GM18499 (cell line): ENCODE data around the gene KRTAP5-9.
"Not testable (repeated sequence)": the region's sequence is repeated elsewhere in the genome, so short reads cannot be mapped to it uniquely, and the experiment has no call there.

ENCODE experiments used
- ATAC-seq: cut with Tn5 transposase; IDR thresholded peaks from one replicate; pipeline ENCODE4 v1.9.1; 2021; ENCODE audit warnings: moderate number of reproducible peaks; ENCODE audit not compliant: insufficient read depth, unreplicated experiment

The KRTAP5-9 gene

DNA sequence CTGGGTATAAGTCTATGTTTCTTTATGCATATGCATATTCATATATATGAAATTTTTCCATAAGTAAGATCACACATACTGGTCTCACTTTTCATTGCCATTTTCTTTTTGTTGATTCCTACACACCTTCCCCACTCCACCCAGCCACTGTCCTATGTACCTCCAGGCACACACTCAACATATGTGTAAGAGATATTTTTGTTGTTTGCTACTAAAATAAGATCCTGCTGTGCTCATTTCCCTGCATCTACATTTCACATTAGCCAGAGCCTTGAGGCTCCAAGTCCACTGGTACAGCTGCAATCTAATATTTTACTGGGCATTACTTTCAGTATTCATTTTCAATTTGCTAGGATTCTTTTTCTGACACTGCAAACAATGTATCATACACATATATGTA is 9.0 kb downstream of the KRTAP5-9 start:
- no peak for ATAC-seq

DNA sequence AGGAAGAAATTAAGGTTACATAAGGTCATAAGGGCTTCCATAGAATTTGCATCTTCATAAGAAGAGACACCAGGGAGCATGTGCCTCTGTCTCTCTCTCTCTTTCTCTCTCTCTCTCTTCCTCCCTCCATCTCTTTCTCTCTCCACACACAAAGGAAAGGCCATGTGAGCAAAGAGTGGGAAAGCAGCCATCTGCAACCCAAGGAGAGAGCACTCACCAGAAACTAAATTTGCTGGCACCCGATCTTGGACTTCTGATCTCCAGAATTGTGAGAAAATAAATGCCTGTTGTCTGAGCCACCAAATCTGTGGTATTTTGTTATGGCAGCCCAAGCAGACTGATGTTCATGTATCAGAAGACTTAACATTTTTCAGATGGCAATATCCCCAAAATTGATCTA is 10.8 kb downstream of the KRTAP5-9 start:
- no peak for ATAC-seq

DNA sequence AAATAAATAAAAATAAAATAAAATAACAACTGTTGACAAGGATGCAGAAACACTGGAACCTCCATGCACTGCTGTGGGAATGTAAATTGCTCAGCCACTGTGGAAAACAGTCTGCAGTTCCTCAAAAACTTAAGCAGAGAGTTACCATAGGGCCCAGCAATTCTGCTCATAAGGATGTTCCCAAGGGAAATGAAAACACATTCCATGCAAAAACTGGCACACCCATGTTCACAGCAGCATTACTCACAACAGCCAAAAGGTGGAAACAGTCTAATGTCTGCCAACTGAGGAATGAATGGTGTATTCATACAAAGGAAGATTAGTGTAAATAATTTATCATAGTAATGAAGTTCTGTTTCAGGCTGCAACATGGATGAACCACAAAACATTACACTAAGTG is 13.9 kb downstream of the KRTAP5-9 start:
- ATAC-seq, result no peak

DNA sequence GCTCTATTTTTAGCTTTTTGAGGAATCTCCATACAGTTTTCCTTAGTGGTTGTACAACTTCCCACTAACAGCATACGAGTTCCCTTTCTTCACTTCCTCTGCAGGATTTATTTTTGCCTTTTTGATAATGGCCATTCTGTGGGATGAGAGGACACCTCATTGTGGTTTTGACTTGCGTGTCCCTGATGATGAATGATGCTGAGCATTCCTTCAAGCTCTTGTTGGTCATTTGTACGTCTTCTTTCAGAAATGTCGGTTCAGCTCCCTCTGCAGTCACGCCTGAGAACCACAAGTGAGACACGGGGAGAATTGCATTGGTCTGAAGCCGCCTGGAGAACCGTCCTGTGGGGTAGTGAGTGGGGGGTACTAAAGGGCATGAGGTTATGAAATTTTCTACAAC is 15.2 kb downstream of the KRTAP5-9 start:
- no peak for ATAC-seq

DNA sequence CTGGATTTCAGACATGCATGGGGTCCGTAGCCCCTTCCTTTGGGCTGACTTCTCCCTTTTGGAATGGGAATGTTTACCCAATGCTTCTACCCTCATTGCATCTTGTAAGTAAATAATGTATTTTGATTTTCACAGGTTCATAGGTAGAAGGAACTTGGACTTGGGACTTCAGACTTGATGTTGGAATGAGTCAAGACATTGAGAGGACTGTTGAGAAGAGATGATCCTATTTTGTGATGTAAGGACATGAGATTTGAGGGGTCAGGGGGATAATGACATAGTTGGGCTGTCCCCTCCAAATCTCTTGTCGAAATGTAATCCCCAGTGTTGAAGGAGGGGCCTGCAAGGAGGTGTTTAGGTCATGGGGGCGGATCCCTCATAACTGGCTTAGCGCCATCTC is 16.2 kb downstream of the KRTAP5-9 start:
- ATAC-seq, result no peak

DNA sequence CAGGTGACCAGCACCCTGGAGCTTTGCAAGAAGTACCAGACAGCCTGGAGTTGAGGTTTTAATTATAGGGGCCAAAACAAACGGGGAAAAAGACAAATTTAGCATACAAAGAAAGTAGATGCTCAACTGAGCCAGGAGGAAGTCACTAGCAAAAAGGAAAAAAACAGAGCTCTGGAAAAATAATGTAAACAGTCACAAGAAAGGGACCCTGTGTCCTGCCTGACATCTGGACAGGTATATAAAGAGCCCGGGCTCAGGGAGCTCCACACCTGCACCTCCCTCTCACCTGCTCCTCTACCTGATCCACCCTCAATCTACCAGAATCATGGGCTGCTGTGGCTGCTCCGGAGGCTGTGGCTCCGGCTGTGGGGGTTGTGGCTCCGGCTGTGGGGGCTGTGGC is 17.0 kb downstream of the KRTAP5-9 start, which contains the start of gene KRTAP5-10:
KRTAP5-10 (plus strand) TSS at position 301 of the 400 bp plus-strand sequence; CDS start at position 326, 25 bp downstream.
- ATAC-seq, result no peak

DNA sequence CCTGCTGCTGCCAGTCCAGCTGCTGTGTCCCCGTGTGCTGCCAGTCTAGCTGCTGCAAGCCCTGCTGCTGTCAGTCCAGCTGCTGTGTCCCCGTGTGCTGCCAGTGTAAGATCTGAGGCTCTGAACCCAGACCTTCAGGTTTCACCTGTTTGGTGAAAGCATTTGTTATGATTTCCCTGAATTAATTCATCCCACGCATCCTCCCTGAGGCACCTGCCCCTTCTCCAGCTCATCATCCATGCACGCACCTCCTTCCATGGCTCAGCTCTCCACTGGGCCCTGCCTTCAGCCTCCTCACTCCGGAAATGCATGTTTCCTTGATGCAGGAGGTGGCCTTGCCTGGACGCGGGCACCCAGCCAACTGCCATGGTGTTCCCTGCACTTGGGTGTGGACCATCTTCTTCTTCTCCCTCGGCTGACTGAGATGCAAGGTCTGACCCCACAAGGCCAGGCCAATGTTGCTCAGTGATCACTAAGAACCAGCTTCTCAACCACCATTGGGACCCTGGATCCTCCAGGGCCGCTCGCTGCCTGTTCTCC is 17.9 kb downstream of the KRTAP5-9 start:
- ATAC-seq, result no peak

DNA sequence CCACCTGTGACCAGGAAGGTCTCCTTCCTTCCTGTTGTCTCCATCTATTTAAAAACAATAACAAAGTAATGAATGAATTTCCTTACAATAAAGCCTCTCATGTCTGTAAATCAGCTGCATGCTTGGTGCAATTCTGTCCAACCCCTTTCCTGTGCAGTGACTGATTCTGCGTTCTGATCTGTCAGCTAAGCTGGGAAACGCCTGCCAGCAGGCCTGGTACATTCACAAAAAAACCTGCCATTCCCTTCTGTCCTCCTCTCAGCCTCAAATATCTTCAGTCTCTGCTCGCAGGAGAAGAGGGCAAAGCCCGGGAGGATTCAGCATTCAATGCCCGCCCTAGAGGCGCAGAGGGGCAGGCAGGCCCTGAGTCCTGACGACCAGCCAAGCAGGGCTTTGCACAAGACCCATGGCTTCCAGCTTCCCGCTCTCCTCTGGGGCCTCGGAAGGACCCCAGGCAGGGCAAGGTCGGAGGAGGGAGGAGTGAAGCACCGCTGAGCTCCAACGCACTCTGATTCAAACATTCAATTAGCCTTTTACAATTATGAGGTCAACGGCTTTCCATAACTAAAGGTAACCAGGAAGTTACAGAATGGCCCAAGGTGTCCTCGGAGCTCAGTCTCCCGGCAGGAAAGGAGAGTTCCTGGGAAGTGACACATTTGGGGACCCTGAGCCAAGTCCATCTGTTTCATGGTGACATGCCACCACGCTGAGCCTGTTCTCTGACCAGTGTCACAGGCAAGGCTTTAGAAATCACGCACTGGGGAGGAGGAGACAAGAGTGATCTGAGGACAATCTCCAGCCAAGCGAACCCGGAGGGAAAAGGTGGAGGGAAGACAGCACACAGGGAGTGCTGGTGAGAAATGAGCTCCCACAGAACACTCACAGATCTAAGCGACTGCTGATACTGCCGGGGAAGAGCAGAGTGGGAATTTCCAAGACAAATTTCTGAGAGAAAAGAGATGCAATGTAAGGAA is 18.7 kb downstream of the KRTAP5-9 start:
- not testable (repeated sequence) for ATAC-seq

DNA sequence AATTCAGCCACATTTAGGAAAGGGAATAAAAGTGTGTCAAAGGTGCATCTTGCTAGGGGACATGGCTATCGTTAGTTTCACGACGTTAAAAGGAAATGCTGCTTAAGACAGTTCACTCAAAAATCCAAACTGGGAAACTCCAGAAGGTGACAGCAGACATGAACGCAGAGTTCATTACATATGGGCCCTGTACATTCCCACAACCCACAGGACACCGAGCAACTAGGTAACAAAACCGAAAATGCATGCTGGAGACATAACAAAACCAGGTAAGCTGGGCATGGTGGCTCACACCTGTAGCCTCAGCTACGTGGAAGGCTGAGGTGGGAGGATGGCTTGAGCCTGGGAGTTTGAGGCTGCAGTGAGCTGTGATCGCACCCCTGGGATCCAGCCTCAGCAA is 19.4 kb downstream of the KRTAP5-9 start:
- not testable (repeated sequence) for ATAC-seq

DNA sequence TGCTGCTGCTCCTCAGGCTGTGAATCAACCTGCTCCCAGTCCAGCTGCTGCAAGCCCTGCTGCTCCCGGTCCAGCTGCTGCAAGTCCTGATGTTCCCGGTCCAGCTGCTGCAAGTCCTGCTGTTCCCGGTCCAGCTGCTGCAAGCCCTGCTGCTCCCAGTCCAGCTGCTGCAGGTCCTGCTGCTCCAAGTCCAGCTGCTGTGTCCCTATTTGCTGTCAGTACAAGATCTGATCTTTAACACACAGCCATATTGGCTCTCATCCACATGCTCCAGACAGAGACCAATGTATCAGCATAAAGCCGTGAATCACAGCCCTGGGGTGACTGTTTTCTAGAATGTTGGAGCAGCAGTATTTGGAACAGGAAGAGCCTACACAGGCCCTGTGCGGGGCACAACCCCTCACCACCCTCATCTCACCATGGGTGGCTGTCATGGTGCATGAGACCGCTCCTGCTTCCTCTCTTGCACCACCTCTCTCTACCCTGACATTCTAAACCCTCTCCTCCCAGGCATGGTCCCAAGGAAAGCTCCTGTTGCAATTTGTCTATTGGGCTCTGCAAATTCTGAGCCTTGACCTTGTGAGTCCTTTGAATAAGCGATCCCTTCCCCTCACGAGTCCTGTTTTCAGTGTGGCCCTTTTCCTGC is 20.6 kb downstream of the KRTAP5-9 start:
- no peak for ATAC-seq

DNA sequence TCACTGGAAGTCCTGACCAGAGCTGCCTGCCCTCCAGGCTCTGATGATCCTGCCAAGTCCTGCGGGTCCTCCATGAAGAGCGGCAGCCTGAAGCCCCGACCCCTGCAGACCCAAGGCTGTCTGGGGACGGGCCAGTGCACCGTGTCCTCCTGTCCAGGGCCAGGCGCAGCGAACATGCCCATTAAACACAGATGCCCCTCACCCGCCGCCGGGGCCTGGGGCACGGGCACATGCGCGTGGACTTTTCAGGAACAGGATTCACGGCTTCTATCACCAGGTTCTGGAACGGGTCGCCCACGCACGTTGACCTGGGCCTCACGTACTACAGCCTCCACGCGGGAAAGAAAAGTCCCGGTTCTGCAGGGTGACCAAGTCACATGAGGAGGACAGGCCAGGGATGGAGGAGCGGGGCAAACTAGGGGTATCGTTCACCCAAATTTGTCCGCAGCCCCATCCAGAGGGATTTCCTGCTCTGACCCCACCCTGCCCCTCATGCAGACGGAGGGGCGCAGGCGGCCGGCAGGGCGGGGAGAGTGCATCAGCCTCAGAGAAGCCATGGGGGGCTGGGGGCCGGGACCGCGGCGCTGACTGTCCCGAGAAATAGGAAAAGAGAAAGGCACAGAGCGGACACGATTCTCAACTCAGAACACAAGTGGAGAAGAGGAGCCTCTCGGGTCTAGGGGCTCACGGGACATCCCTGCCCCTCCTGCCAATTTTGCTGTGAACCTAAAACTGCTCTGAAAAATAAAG is 23.1 kb downstream of the KRTAP5-9 start:
- not testable (repeated sequence) for ATAC-seq

DNA sequence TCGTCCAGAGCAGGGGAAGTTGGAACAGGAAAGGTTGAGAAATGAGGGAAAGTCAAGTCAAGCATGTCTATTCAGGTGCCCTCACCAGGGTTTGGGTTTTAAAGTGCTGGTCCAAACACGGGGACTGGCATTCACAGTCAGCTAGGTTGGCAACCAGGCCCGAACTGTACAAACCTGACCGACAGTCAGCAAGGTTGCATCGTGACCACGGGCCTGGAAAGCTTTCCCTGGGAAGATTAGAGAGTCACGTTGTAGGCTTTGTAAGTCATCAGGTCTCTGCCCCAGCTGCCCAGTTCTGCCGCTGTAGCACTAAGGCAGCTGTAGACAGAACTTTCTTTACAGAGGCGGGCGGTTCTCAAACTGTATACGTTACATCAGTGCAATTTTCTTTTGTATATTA is 24.6 kb downstream of the KRTAP5-9 start:
- ATAC-seq, result no peak

DNA sequence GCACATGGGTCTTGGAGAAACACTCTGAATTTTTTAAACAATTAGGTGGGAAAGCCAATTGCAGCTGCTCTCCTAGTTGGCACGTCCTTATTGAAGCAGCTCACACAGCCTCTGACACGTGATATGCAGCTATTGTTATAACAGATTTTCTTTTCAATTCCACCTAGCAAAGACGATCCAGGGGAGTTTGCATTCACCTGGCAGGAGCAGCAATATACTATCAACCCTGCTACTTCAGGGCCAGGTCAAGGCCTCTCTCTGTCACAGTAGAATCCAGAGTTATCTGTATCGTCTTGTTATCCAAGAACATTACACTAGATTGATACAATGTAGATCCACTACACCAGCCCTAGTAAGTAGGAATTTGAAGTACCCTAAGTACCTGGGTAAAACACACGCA is 26.2 kb downstream of the KRTAP5-9 start:
- no peak for ATAC-seq

DNA sequence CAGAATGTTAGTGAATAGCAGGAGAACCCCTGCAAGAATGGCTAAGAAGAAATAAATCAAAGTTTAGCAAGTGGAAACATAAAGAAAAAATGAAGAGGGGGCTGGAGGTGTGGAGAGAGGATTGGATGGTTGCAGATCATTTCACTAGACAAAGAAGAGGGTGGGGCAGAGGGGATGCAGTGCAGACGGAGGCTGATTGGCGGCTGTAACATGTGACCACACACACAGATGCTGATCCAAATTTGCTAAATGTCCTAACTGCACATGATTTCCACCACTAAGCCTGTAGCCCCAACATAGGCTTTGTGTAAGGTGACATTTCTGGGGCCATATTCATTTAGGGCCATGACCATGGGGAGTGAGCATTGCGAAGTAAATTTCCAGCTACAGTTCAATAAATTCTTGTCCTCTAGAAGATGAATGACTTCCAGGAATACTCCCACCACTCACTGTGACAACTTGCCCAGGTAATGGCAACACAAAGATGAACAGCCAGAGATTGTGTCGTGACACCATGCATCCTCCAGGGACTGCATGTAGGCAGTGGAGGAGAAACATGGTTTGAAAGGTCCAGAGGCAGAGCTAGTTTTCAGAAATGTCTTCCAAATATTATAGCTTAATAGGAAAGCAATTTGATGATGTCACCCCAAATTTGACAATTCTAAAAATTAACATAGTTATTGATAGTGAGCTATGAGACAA is 27.7 kb downstream of the KRTAP5-9 start:
- ATAC-seq, result no peak

DNA sequence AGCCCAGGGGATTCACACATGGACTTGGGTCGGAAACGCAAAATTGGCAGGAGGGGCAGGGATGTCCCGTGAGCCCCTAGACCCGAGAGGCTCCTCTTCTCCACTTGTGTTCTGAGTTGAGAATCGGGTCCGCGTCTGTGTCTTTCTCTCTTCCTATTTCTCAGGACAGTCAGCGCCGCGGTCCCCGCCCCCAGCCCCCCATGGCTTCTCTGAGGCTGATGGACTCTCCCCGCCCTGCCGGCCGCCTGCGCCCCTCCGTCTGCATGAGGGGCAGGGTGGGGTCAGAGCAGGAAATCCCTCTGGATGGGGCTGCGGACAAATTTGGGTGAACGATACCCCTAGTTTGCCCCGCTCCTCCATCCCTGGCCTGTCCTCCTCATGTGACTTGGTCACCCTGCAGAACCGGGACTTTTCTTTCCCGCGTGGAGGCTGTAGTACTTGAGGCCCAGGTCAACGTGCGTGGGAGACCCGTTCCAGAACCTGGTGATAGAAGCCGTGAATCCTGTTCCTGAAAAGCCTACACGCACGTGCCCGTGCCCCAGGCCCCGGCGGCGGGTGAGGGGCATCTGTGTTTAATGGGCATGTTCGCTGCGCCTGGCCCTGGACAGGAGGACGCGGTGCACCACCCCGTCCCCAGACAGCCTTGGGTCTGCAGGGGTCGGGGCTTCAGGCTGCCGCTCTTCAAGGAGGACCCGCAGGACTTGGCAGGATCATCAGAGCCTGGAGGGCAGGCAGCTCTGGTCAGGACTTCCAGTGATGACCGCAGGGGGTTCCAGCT is 28.7 kb downstream of the KRTAP5-9 start:
- not testable (repeated sequence) for ATAC-seq

DNA sequence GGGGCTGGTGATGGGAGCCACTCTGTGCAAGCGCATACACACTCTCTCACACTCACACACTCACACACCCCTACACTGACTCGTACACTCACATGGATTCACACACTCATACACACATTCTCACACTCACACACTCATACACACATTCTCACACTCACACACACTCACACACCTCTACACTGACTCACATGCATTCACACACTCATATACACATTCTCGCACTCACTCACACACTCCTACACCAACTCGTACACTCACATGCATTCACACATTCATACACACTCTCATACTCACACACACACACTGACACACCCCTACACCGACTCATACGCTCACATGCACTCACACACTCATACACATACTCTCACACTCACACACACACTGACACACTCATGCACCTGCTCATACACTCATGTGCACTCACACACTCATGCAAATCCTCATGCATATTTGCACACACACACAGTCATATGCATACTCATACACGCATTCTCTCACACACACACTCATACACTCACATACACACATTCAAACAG is 29.3 kb downstream of the KRTAP5-9 start:
- ATAC-seq, result no peak

DNA sequence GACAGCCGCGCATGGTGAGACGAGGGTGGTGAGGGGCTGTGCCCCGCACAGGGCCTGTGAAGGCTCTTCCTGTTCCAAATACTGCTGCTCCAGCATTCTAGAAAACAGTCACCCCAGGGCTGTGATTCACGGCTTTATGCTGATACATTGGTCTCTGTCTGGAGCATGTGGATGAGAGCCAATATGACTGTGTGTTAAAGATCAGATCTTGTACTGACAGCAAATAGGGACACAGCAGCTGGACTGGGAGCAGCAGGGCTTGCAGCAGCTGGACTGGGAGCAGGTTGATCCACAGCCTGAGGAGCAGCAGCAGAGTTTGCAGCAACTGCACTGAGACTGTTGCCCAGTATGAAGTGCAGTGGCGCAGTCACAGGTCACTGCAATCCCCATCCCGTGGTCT is 31.3 kb downstream of the KRTAP5-9 start:
- not testable (repeated sequence) for ATAC-seq

DNA sequence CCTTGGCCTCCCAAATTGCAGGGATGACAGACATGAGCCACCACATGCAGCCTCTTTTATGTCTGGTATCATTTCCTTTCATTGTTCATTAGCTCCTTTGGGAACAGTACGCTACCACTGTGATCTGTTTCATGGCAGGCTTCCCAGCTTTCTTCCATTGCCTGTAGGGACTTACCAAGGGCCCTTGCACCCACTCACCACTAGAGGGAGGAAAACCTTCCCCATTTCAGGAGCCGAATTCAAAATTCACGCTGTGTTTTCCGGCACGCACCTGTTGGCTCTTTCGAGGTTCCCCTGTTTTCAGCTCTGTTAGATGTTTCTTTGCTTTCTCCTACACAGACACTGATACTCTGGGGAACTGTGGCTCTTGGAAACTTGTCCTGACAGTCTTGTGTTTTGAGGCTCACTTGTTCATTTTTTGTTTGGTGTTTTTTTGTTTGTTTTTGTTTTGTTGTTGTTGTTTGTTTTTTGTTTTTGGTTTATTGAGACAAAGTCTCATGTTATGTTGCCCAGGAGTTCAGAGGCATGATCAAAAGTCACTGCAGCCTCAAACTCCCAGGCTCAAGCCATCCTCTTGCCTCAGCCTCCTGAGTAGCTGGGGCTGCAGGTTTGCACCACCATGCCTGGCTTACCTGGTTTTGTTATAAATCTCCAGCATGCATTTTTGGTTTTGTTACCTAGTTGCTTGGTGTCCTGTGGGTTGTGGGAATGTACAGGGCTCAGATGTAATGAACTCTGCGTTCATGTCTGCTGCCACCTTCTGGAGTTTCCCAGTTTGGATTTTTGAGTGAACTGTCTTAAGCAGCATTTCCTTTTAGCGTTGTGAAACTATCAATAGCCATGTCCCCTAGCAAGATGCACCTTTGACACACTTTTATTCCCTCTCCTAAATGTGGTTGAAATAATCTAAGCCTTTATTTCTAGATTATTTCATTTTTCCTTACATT is 32.1 kb downstream of the KRTAP5-9 start:
- no peak for ATAC-seq
